Measurements from ENCODE around the gene SMIM35. TPM values are rescaled to one million over a fixed set of nuclear protein-coding genes. Genes with fewer than 3 reads are reported as not detected.

The SMIM35 gene
- total and polyA plus RNA-seq, 4 experiments from 2014 or later, result 0.21 to 0.76 (median 0.50) TPM

DNA sequence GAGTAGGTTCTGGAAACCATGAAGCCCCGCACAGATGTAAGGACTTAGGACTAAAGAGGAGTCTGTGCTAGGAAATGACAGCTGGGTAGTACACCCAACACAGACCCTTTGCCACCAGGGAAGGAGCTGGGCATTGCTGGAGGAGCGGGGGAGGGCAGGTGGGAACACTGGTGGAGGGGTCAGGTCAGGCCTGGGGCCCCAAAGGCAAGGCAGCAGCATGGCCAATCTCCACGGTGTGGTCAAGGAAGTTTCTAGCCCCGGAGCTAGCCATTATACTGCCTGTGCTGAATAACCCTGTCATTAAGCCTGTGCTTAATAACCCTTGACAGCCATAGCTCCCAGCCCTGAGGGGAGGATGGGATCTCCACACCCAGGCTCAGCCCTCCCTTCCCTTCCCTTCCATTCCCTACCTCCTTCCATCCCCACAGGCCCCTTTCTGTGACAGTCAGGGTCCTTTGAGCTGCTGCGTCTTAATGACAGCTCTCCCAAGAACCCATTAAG lies 7.8 kb downstream of the SMIM35 start:
- CTCF ChIA-PET (ENCODE audit: partially characterized antibody), result interaction anchor here (1.0 kb wide), 3 partner anchors 93 to 271 kb away, joined by 3 read pairs; no protein-coding TSS in a partner anchor
- Histone ChIP-seq H3K4me3 (ENCODE audit: low read length in 2 of 2) (no peak overlapping the region), H3K27me3 (ENCODE audit: insufficient read depth, low read length) (no peaks in the 10 kb centered on the region), H3K4me1 (ENCODE audit: insufficient read depth, low read length) (no peaks in the 10 kb centered on the region), H3K36me3 (ENCODE audit: insufficient read depth, low read length) (no peaks in the 10 kb centered on the region), H3K27ac (ENCODE audit: low read depth, low read length) (no peak overlapping the region), H3K9me3 (ENCODE audit: control insufficient read depth in 1 of 2, low read length in 2 of 2) (no peaks in the 10 kb centered on the region)
- POLR2A ChIA-PET (ENCODE audit: partially characterized antibody), result no interaction called here
- no peak for DNase-seq
- Mint-ChIP-seq H3K9me3 (peaks cover 0 to 1% (median 0%) of the 10 kb centered on the region in 8 donors), H3K36me3 (no peaks in the 10 kb centered on the region), H3K27ac (peak overlapping the region in 1 of 7 donors; percentile 65), H3K4me3 (no peak overlapping the region), H3K27me3 (peaks cover 2 to 6% of the 10 kb centered on the region in 2 donors), H3K4me1 (peaks cover 0 to 20% (median under 1%) of the 10 kb centered on the region in 4 donors)
- intact Hi-C loops (cut with micrococcal nuclease), result no loop called here

- H3K36me3 ChIP-seq (ENCODE audit: insufficient read depth, low read length), result no peaks in the 10 kb centered on the region
- Mint-ChIP-seq H3K4me1 (peaks cover 0 to 20% (median under 1%) of the 10 kb centered on the region in 4 donors), H3K9me3 (no peaks in the 10 kb centered on the region), H3K4me3 (peak within 1 kb of the TSS in 1 of 8 donors; percentile 41), H3K27me3 (peaks cover 3 to 6% of the 10 kb centered on the region in 2 donors), H3K36me3 (no peaks in the 10 kb centered on the region), H3K27ac (no peak within 1 kb of the TSS)
- H3K9me3 ChIP-seq (ENCODE audit: control insufficient read depth in 1 of 2, low read length in 2 of 2), result no peaks in the 10 kb centered on the region
- no peaks in the 10 kb centered on the region for H3K4me1 ChIP-seq (ENCODE audit: insufficient read depth, low read length)
- no peak for DNase-seq
- no peak within 1 kb of the TSS for H3K4me3 ChIP-seq (ENCODE audit: low read length in 2 of 2)
- ChIA-PET CTCF (ENCODE audit: partially characterized antibody) (interaction anchor here (1.2 to 2.1 kb wide), 2 partner anchors 12 to 24 kb away, joined by 3 to 5 read pairs; no protein-coding TSS in a partner anchor), POLR2A (ENCODE audit: partially characterized antibody) (interaction anchor here (0.6 kb wide), 1 partner anchor 938 kb away, joined by 3 read pairs; no protein-coding TSS in a partner anchor)
- no peak within 1 kb of the TSS for H3K27ac ChIP-seq (ENCODE audit: low read depth, low read length)
- intact Hi-C loops (cut with micrococcal nuclease), result no loop called here
- no peaks in the 10 kb centered on the region for H3K27me3 ChIP-seq (ENCODE audit: insufficient read depth, low read length)
Observed at GRCh38 chr11:118076754-118077281, 9.9 kb downstream of the SMIM35 start, which contains the start of gene TMPRSS4. TSS of gene TMPRSS4 (plus strand) at chr11:118077078. CDS start at chr11:118077303, 225 bp downstream.

GRCh38 chr11:118074785-118075184 lies 12.0 kb downstream of the SMIM35 start:
- Mint-ChIP-seq H3K27me3 (peaks cover 5% of the 10 kb centered on the region in 2 donors), H3K4me1 (peaks cover 0 to 18% (median under 1%) of the 10 kb centered on the region in 4 donors), H3K4me3 (no peak overlapping the region), H3K36me3 (no peaks in the 10 kb centered on the region), H3K27ac (no peak overlapping the region), H3K9me3 (no peaks in the 10 kb centered on the region)
- no peaks in the 10 kb centered on the region for H3K9me3 ChIP-seq (ENCODE audit: control insufficient read depth in 1 of 2, low read length in 2 of 2)
- H3K36me3 ChIP-seq (ENCODE audit: insufficient read depth, low read length), result no peaks in the 10 kb centered on the region
- no peak for DNase-seq
- no peaks in the 10 kb centered on the region for H3K4me1 ChIP-seq (ENCODE audit: insufficient read depth, low read length)
- H3K4me3 ChIP-seq (ENCODE audit: low read length in 2 of 2), result no peak overlapping the region
- H3K27me3 ChIP-seq (ENCODE audit: insufficient read depth, low read length), result no peaks in the 10 kb centered on the region
- H3K27ac ChIP-seq (ENCODE audit: low read depth, low read length), result no peak overlapping the region
- POLR2A ChIA-PET (ENCODE audit: partially characterized antibody), result interaction anchor here (1.1 kb wide), 1 partner anchor 361 kb away, joined by 3 read pairs; no protein-coding TSS in a partner anchor
- intact Hi-C loops (cut with micrococcal nuclease), result no loop called here
- CTCF ChIA-PET (ENCODE audit: partially characterized antibody), result no interaction called here

DNA sequence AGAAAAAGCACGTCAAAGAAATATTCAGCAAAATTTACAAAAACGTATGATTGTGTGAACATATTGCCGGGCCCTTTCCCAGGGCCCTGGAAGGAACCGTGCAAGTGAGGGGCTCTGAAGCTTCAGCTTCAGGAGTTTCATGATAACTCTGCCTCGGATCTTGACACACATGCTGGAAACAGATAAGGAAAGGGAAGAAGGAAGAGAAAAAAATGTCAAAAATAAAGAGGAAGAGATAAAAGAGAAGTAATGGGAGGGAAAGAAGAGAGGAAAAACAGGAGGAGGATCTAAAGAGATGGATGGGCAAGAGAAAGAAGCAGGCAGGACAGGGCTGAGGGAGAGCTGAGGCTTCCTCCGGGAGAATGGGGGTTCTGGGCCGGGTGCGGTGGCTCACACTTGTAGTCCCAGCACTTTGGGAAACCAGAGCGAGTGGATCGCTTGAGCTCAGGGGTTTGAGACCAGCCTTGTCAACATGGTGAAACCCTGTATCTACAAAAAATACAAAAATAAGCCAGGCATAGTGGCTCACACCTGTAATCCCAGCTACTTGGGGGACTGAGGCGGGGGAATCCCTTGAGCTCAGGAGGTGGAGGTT lies 12.6 kb downstream of the SMIM35 start:
- H3K27me3 Mint-ChIP-seq, result peaks cover 4 to 5% of the 10 kb centered on the region in 2 donors
- H3K4me1 Mint-ChIP-seq, result peaks cover 0 to 12% (median under 1%) of the 10 kb centered on the region in 4 donors
- no peaks in the 10 kb centered on the region for H3K27me3 ChIP-seq (ENCODE audit: insufficient read depth, low read length)
- no peak overlapping the region for H3K27ac ChIP-seq (ENCODE audit: low read depth, low read length)
- ChIA-PET POLR2A (ENCODE audit: partially characterized antibody) (interaction anchor here (1.1 kb wide), 1 partner anchor 361 kb away, joined by 3 read pairs; no protein-coding TSS in a partner anchor), CTCF (ENCODE audit: partially characterized antibody) (interaction anchor here (2.2 kb wide), 1 partner anchor 127 kb away, joined by 6 read pairs; no protein-coding TSS in a partner anchor)
- H3K9me3 ChIP-seq (ENCODE audit: control insufficient read depth in 1 of 2, low read length in 2 of 2), result no peaks in the 10 kb centered on the region
- no peak overlapping the region for H3K4me3 ChIP-seq (ENCODE audit: low read length in 2 of 2)
- no peaks in the 10 kb centered on the region for H3K36me3 ChIP-seq (ENCODE audit: insufficient read depth, low read length)
- H3K27ac Mint-ChIP-seq, result no peak overlapping the region
- H3K4me3 Mint-ChIP-seq, result no peak overlapping the region
- no peaks in the 10 kb centered on the region for H3K36me3 Mint-ChIP-seq
- H3K4me1 ChIP-seq (ENCODE audit: insufficient read depth, low read length), result no peaks in the 10 kb centered on the region
- intact Hi-C loops (cut with micrococcal nuclease), result no loop called here
- DNase-seq, result no peak
- no peaks in the 10 kb centered on the region for H3K9me3 Mint-ChIP-seq

DNA sequence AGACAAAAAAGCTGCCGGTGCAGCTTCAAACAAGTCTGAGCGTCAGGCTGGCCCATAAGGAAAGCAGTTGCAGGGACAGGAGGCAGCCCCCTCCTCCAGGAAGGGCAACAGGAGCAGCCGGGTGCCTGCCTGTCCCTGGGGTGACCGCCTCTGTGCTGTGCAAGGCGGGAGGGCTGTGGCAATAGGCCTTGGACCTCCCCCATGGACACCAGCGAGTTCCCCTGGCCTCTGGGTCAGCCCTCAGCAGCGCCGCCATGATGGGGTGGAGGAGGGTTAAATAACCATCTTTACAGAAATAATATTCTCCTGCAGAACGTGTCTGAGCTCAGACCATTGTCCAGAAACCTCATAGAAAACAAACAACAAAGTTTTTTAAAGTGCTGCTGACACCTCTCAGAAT lies 13.2 kb downstream of the SMIM35 start:
- Histone ChIP-seq H3K27ac (ENCODE audit: low read depth, low read length) (no peak overlapping the region), H3K9me3 (ENCODE audit: control insufficient read depth in 1 of 2, low read length in 2 of 2) (no peaks in the 10 kb centered on the region), H3K4me3 (ENCODE audit: low read length in 2 of 2) (no peak overlapping the region), H3K4me1 (ENCODE audit: insufficient read depth, low read length) (no peaks in the 10 kb centered on the region), H3K36me3 (ENCODE audit: insufficient read depth, low read length) (no peaks in the 10 kb centered on the region), H3K27me3 (ENCODE audit: insufficient read depth, low read length) (no peaks in the 10 kb centered on the region)
- DNase-seq, result no peak
- POLR2A ChIA-PET (ENCODE audit: partially characterized antibody), result no interaction called here
- Mint-ChIP-seq H3K27me3 (peaks cover 3 to 5% of the 10 kb centered on the region in 2 donors), H3K4me1 (peaks cover 0 to 9% (median under 1%) of the 10 kb centered on the region in 4 donors), H3K27ac (no peak overlapping the region), H3K36me3 (no peaks in the 10 kb centered on the region), H3K9me3 (no peaks in the 10 kb centered on the region), H3K4me3 (no peak overlapping the region)
- CTCF ChIA-PET (ENCODE audit: partially characterized antibody), result interaction anchor here (2.2 kb wide), 1 partner anchor 126 kb away, joined by 6 read pairs; no protein-coding TSS in a partner anchor
- intact Hi-C loops (cut with micrococcal nuclease), result no loop called here

- no peak for DNase-seq
- H3K4me1 Mint-ChIP-seq, result peaks cover 0 to 4% (median under 1%) of the 10 kb centered on the region in 4 donors
- H3K9me3 Mint-ChIP-seq, result no peaks in the 10 kb centered on the region
- Histone ChIP-seq H3K36me3 (ENCODE audit: insufficient read depth, low read length) (no peaks in the 10 kb centered on the region), H3K27me3 (ENCODE audit: insufficient read depth, low read length) (no peaks in the 10 kb centered on the region), H3K4me3 (ENCODE audit: low read length in 2 of 2) (no peak overlapping the region), H3K27ac (ENCODE audit: low read depth, low read length) (no peak overlapping the region), H3K9me3 (ENCODE audit: control insufficient read depth in 1 of 2, low read length in 2 of 2) (no peaks in the 10 kb centered on the region), H3K4me1 (ENCODE audit: insufficient read depth, low read length) (no peaks in the 10 kb centered on the region)
- no peaks in the 10 kb centered on the region for H3K36me3 Mint-ChIP-seq
- peaks cover 3% of the 10 kb centered on the region in 2 donors for H3K27me3 Mint-ChIP-seq
- intact Hi-C loops (cut with micrococcal nuclease), result no loop called here
- H3K27ac Mint-ChIP-seq, result no peak overlapping the region
- ChIA-PET POLR2A (ENCODE audit: partially characterized antibody) (no interaction called here), CTCF (ENCODE audit: partially characterized antibody) (interaction anchor here (0.6 kb wide), 1 partner anchor 89 kb away, joined by 4 read pairs; no protein-coding TSS in a partner anchor)
- no peak overlapping the region for H3K4me3 Mint-ChIP-seq
Observed at GRCh38 chr11:118071416-118072030, 15.2 kb downstream of the SMIM35 start.
